Calu3 (cell line): ENCODE data around the gene SETBP1. TPM values are rescaled to one million over a fixed set of nuclear protein-coding genes. Genes with fewer than 3 reads are reported as not detected.

Experiments used
- BruUV-seq: library from RNA; stranded (reverse); fragments of 400-500 nt; replicated peaks from 2 replicates; lab custom pipeline; 2021; lab: Mats Ljungman, UMichigan
- CTCF ChIA-PET: fragments of 300-600 bp; sonication (Branson Sonifier 250); formaldehyde crosslinking; loops from one replicate; lab custom pipeline; 2022; ENCODE audit warnings: antibody characterized with exemption; lab: Charles Lee
- DNase-seq: peaks from one replicate; pipeline ENCODE4 v3.0.0; 2022
- H3K27ac Mint-ChIP-seq: one replicate; pipeline ENCODE4 v1.8.0; 2022; ENCODE audit warnings: mixed read lengths; ENCODE audit not compliant: unreplicated experiment
- H3K27me3 Mint-ChIP-seq: one replicate; pipeline ENCODE4 v1.8.0; 2022; ENCODE audit warnings: mixed read lengths; ENCODE audit not compliant: unreplicated experiment
- H3K36me3 Mint-ChIP-seq: one replicate; pipeline ENCODE4 v1.8.0; 2022; ENCODE audit warnings: mild to moderate bottlenecking, moderate library complexity, mixed read lengths; ENCODE audit not compliant: insufficient read depth, unreplicated experiment
- H3K4me1 Mint-ChIP-seq: one replicate; pipeline ENCODE4 v1.8.0; 2022; ENCODE audit warnings: mild to moderate bottlenecking, low read depth, mixed read lengths; ENCODE audit not compliant: unreplicated experiment
- H3K4me3 Mint-ChIP-seq: one replicate; pipeline ENCODE4 v1.8.0; 2022; ENCODE audit warnings: mild to moderate bottlenecking, low read depth, moderate library complexity, mixed read lengths; ENCODE audit not compliant: unreplicated experiment
- H3K9me3 Mint-ChIP-seq: one replicate; pipeline ENCODE4 v1.8.0; 2022; ENCODE audit warnings: low read depth, mixed read lengths; ENCODE audit not compliant: unreplicated experiment
- intact Hi-C: fragments of 100-400 bp; cut with micrococcal nuclease; formaldehyde crosslinking; loops from one replicate; pipeline ENCODE4 v1.10.0; 2022; ENCODE audit not compliant: unreplicated experiment
- total RNA-seq: library from RNA; stranded (reverse); gene quantifications from 2 replicates; pipeline ENCODE4 v1.2.3, GENCODE V29; 2022
- TF ChIP-seq, protein P1 (sequence below): fragments of 200-600 bp; IDR thresholded peaks from one replicate; pipeline ENCODE4 v1.8.0; 2022; ENCODE audit warnings: antibody characterized with exemption; ENCODE audit not compliant: unreplicated experiment

SETBP1 gene
- total RNA-seq, 1 experiment from 2014 or later, result 6.0 TPM

DNA sequence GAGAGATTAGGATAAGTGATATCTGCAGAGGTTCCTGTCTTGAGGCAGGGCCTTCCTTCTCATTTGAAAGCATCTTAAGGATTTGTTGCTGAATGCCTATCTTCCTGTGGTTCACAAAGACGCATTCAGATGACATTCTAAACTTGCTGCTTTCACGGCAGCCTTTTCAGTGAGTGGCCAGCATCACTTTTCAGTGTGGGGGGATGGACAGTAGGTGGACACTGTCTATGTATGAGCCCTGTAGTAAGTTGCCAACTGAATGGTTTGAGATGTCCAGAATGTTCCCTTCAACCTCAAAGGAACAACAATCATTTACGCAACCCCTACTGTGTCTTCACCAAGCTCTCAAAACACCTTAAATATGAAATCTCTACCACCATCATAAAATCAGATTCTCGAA, 46.6 kb downstream of the SETBP1 start:
- no TSS peak for BruUV-seq
- Mint-ChIP-seq H3K27me3 (no peaks in the 10 kb centered on the region), H3K27ac (no peak overlapping the region), H3K9me3 (no peaks in the 10 kb centered on the region), H3K36me3 (no peaks in the 10 kb centered on the region), H3K4me3 (no peak overlapping the region), H3K4me1 (peaks cover 23% of the 10 kb centered on the region)
- DNase-seq, result no peak
- TF ChIP-seq, protein P1, sequence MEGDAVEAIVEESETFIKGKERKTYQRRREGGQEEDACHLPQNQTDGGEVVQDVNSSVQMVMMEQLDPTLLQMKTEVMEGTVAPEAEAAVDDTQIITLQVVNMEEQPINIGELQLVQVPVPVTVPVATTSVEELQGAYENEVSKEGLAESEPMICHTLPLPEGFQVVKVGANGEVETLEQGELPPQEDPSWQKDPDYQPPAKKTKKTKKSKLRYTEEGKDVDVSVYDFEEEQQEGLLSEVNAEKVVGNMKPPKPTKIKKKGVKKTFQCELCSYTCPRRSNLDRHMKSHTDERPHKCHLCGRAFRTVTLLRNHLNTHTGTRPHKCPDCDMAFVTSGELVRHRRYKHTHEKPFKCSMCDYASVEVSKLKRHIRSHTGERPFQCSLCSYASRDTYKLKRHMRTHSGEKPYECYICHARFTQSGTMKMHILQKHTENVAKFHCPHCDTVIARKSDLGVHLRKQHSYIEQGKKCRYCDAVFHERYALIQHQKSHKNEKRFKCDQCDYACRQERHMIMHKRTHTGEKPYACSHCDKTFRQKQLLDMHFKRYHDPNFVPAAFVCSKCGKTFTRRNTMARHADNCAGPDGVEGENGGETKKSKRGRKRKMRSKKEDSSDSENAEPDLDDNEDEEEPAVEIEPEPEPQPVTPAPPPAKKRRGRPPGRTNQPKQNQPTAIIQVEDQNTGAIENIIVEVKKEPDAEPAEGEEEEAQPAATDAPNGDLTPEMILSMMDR, result no peak
- intact Hi-C loops, result no loop called here
- CTCF ChIA-PET, result no interaction called here

DNA sequence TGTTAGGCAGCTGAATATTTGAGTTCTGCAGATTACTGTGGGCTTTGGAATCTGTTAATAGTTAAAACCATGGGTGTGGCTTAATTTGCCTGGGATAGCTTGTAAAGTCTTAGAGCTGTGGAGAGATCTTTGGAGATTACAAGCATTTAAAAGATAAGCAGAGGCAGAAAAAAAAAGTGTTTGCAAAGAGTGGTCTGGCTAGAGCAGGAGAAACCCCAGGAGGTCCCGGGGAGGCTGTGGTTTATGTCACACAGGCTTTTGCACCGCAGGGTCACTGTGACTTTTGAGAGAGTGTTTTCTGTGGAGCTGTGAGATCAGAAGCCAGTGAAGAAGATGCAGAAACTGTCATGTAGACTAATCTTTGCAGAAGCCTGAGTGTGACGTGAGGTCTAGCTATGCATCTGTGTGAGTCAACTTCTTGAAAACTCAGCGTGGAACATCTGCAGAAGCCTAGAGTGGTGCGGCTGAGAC, 49.0 kb downstream of the SETBP1 start:
- H3K4me3 Mint-ChIP-seq, result no peak overlapping the region
- no peaks in the 10 kb centered on the region for H3K36me3 Mint-ChIP-seq
- no TSS peak for BruUV-seq
- TF ChIP-seq, protein P1, result no peak
- CTCF ChIA-PET, result no interaction called here
- DNase-seq, result no peak
- no peaks in the 10 kb centered on the region for H3K27me3 Mint-ChIP-seq
- peaks cover 37% of the 10 kb centered on the region for H3K4me1 Mint-ChIP-seq
- no peak overlapping the region for H3K27ac Mint-ChIP-seq
- no peaks in the 10 kb centered on the region for H3K9me3 Mint-ChIP-seq
- intact Hi-C loops, result no loop called here

DNA sequence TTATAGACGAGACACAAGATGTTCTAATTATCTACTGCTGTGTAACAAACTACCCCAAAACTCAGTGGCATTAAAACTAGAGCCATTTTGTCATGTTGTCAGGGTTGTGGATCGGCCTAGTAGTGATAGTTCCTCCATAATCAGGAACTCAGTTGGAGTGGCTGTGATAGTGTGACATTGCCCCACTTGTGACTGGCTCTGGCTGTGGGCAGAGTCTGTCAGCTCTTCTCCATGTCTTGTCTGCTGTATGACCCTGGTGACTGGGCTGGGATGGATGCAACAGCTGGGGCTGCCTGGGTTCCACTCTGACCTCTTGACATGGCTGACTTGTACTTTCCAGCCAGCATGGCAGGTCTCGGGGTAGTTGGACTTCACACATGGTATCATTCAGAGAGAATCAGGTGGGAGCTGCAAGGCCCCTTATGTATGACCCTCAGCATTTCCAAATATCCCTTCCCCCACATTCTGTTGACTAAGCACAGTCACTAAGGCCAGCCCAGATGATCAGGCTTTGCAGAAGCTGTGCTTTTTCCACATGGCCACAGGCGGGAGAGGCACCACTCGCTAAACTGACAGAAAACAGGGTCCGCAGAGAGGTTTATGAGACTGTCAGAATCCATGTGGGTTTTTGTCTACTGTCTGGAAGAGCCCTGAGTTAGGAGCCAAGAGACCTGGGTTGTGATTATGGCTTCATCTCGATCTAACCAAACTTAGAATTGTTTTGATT, 50.3 kb downstream of the SETBP1 start:
- no peaks in the 10 kb centered on the region for H3K36me3 Mint-ChIP-seq
- H3K9me3 Mint-ChIP-seq, result no peaks in the 10 kb centered on the region
- no TSS peak for BruUV-seq
- H3K27me3 Mint-ChIP-seq, result no peaks in the 10 kb centered on the region
- intact Hi-C loops, result no loop called here
- no peak overlapping the region for H3K27ac Mint-ChIP-seq
- TF ChIP-seq, protein P1, result no peak
- H3K4me1 Mint-ChIP-seq, result peaks cover 37% of the 10 kb centered on the region
- H3K4me3 Mint-ChIP-seq, result no peak overlapping the region
- DNase-seq, result no peak
- CTCF ChIA-PET, result no interaction called here

DNA sequence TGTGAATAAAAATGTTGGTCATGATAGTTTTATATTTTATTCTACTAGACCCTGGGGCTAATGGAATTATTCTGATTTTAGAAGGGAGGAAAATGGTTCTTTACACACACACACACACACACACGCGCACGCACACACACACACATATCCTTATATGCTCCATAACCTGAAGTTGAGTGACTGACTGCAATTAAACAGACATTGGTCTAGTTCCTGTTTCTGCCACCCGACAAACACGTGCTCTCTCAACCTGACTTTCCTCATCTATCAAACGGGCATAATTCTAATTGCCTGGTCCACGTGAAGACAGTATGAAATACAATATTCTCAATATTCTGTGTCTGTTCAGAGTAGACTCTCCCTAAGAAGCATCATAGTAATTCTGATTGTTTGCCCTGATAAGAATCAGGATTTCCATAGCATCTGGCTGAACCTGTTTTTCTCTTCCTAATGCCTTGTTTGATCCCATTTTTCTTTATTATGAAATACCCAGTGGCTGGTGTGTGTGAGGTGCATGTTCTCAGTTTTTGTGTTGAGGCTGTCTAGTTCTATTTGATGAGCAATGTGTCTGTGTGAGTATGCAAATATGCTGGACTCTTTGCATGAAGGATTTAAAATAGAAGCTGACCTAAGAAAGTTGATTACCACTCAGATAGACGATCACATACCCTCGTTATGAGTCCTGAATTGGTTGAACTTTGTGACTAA, 51.0 kb downstream of the SETBP1 start:
- no peak for DNase-seq
- no TSS peak for BruUV-seq
- Mint-ChIP-seq H3K27me3 (no peaks in the 10 kb centered on the region), H3K27ac (no peak overlapping the region), H3K4me3 (no peak overlapping the region), H3K4me1 (peaks cover 37% of the 10 kb centered on the region), H3K9me3 (no peaks in the 10 kb centered on the region), H3K36me3 (no peaks in the 10 kb centered on the region)
- TF ChIP-seq, protein P1, result no peak
- CTCF ChIA-PET, result interaction anchor here (0.6 kb wide), 2 partner anchors 21 to 214 kb away, joined by 3 to 6 read pairs; no protein-coding TSS in a partner anchor
- intact Hi-C loops, result no loop called here
